8988T (cell line): ENCODE results near the gene CASP10.
A peak's percentile ranks its signal among the peaks of the same experiment; 100 is the strongest.
"Not testable (repeated sequence)": the region's sequence is repeated elsewhere in the genome, so short reads cannot be mapped to it uniquely, and the experiment has no call there.

Experiments
- DNase-seq: peaks from one replicate; pipeline ENCODE4 v3.0.0; 2011

CASP10 gene

DNA sequence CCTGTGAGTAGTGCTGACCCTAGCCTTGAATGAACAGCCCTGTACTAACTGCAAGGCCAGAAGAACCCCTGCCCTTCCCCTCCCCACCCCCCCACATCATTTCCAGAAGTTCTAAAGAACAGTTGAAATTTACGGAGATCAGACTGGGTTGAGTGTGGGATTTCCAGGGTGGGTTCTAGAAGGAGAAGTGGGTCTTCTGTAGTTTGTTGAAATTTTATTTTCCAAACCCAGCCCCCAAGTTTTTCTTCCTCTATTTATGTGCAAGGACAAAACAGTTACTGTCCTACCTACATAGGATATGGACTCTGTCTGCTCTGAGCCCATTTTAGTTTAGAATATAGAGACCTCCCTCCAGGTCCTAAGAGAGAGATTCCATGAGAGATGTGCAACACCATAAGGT lies 26.3 kb upstream of the CASP10 start:
- DNase-seq = no peak

DNA sequence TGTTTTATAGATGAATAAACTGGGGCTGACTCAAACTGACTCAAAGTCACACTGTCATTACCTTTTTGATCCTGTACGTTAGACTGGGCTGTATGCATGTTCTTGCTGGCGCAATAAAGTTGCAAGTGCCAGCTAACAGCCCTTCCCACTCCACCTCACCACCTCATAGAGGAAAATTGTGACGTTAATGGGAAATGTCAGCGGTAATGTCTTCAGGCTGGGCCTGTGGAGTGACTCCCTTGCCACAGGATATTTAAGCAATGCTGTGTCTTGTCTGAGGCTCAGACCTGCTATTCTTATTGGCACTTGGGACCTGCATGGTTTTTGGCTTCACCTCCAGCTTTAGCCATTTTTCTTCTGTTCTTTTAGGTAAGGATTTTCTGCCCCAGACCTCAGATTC lies 25.2 kb upstream of the CASP10 start:
- no peak for DNase-seq

DNA sequence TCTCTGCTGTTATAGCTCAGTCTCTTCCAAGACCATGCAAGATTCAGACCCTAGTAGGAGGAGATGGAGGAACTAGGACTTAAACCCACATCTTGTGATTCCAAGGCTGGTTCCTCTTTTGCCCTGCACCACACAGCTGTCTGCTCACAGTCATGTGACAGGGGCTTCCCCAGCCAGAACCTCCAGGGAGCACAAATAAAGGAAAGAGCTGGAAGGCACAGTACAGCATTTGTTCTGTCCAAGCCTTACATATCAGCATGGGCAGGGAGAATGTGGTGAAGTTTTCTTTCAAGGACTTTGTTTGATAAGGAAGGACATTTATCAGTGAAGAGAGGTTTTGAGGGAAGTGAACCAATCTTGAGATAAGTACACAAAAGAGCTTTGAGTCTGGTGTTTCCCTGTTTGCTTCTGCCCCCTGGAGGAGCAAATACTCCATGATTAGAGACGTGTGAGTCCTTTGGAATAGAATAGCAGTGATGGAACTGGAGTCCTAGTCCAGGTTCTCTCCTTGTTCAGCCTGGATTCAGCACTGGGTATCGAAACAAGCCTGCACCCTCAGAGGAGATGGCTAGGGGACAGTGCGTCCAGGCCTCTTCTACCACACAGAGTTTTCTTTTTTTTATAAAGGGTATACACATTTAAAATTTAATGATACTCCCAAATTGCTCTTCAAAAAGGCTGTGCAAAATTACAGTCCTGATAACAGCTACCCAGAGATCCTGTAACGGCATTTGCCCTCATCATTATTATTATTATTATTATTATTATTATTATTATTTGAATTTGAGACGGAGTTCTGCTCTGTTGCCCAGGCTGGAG lies 24.6 kb upstream of the CASP10 start:
- DNase-seq = peak; percentile 55

DNA sequence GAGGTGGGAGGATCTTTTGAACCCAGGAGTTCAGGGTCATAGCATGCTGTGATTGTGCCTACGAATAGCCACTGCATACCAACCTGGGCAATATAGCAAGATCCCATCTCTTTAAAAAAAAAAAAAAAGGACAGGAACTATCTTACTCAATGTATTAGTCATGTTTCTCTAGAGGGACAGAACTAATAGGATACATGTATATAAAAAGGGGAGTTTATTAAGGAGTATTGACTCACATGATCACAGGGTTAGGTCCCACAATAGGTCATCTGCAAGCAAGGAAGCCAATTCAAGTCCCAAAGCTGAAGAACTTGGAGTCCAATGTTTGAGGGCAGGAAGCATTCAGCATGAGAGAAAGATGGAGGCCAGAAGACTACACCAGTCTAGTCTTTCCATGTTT lies 18.8 kb upstream of the CASP10 start:
- DNase-seq = no peak

DNA sequence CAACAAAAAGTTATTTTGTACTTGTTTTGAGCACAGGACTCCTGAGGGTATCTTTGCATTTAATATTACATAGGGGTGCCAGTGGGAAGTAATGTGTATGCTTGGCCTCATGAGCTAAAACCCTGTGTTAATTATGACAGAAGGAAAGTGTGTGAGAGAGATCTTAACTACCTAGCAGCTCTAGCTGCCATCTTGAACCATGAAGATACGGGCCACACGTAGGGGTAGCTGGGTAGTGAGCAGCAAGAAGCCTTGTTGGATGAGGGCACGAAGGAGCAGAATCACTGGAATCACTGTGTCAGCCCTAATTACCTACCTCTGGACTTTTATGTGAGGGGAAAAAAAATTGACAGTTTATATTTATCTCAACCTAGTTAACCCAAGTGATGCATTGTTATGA lies 15.4 kb upstream of the CASP10 start:
- DNase-seq = no peak

DNA sequence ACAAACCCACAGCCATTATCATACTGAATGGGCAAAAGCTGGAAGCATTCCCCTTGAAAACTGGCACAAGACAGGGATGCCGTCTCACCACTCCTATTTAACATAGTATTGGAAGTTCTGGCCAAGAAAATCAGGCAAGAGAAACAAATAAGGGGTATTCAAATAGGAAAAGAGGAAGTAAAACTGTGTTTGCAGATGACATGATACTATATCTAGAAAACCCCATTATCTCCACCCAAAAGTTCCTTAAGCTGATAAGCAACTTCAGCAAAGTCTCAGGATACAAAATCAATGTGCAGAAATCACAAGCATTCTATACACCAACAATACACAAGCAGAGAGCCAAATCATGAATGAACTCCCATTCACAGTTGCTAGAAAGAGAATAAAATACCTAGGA lies 14.4 kb upstream of the CASP10 start:
- DNase-seq = not testable (repeated sequence)

DNA sequence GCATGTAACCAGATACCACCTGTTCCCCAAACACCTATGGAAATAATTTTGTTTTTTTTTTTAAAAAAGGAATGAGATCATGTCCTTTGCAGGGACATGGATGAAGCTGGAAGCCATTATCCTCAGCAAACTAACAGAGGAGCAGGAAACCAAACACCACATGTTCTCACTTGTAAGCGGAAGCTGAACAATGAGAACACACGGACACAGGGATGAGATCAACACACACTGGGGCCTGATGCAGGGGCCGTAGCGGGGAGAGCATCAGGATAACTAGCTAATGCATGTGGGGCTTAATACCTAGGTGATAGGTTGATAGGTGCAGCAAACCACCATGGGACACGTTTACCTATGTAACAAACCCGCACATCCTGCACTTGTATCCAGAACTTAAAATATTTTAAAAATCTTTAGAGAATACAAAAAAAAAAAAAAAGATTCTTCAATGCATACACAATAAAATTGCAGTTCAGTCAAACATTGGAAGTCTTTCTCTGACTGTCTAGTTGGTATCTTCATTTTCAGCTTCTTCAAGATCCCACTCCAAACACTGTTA lies 11.6 kb upstream of the CASP10 start:
- no peak for DNase-seq

DNA sequence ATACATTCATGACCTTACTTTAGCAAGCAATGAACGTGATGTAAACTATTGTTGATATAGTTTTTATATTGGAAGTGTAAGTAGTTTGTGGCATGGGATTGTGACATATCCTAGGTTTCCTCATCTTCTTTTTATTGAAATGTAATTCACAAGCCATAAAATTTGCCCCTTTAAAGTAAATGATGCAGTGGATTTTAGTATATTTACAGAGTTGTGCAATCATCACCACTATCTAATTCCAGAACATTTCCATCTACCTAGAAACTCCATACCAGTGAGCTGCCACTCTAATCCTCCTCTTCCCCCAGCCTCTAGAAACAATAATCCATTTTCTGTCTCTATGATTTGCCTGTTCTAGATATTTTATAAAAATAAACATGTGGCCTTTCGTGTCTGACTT lies 10.7 kb upstream of the CASP10 start:
- no peak for DNase-seq

DNA sequence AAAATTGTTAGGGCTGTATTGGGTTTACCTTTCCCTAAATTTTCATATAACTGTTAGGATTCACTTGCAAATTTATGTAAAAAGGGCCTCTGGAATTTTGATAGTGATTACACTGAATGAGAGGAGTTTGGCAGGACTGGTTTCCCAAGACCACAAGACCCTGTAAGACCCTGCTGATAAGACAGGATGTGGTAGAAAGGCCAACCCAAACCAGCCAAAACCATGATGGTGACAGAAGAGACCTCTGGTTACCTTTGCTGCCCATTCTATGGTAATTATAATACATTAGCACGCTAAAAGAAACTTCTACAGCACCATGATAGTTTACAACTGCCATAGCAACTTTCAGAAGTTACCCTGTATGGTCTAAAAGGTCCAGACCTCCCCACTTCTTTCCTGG lies 8.3 kb upstream of the CASP10 start:
- no peak for DNase-seq

DNA sequence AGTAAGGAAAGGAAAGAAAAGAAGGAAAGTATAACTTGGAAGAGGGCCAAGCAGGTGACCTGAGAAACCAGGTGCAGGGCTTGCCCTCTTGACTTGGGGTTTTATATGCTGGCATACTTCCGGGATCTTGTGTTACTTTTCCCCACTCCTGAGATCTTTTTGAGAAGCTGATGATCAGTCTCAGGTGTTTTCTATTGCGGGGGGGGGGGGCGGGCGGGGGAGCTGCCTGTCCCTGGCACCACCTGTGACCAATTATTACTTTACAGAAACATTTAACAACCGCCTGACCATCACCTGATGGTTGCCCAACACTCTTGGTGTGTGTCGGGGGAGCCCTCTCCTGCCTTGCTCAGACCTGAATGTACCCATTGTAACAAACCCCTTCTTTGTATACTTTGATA lies 6.9 kb upstream of the CASP10 start:
- DNase-seq = no peak

DNA sequence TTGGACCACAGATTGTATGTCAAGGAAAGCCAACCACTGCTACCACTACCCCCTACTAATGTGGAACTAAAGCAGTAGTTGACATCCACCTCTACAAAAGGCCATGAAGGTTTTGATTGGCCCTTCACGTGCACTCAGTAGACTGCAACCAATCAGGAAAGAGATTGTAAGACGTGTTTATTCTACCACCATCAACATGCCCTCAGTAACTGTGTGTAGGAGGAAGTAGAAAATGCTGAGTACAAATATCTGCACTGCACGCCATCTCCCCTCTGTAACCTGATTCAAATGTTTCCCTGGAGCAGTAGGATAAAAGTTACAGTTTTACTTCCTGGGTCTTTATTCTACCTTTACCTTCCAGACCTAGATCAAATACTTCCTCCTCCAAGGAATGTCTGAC lies 2.9 kb upstream of the CASP10 start:
- DNase-seq = no peak

DNA sequence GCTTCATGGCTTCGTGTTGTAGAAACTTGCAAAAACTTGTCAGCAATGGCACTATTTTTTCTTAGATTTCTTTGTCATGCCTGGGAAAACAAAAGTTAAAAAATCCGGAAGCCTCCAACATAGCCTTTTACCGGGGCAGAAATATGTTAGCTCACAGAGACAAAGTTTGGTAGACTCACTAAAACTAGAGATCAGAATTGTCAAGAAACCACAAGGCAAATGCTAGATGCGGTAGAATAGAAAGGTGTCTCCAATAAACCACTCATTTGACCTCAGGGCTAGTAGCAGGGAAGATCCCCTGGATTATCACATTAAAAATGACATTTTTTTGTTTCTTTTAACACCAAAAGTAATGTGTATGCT lies 405 bp downstream of the CASP10 start:
- no peak for DNase-seq

DNA sequence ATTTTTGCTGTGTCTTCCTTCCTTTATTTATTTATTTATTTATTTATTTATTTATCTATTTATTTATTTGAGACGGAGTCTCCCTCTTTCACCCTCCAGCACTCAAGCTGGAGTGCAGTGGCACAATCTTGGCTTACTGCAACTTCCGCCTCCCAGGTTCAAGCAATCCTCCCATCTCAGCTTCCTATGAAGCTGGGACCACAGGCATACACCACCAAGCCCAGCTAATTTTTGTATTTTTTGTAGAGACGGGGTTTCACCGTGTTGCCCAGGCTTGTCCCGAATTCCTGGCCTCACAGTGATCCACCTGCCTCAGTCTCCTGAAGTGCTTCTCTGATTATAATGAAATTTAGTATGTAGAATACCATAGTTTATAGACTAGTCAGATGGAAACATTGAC lies 894 bp downstream of the CASP10 start:
- not testable (repeated sequence) for DNase-seq

DNA sequence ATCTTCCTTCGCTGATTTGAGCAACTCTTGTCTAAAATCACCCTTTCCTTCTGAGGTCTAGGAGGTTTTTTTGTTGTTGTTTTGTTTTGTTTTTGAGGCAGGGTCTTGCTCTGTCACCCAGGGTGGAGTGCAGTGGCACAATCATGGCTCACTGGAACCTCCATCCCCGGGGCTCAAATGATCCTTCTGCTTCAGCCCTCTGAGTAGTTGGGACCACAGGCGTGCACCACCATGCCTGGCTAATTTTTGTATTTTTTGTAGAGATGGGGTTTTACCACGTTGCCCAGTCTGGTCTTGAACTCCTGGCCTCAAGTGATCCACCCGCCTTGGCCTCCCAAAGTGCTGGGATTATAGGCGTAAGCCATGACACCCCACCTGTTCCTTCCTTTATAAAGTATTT lies 1.3 kb downstream of the CASP10 start:
- DNase-seq = not testable (repeated sequence)

DNA sequence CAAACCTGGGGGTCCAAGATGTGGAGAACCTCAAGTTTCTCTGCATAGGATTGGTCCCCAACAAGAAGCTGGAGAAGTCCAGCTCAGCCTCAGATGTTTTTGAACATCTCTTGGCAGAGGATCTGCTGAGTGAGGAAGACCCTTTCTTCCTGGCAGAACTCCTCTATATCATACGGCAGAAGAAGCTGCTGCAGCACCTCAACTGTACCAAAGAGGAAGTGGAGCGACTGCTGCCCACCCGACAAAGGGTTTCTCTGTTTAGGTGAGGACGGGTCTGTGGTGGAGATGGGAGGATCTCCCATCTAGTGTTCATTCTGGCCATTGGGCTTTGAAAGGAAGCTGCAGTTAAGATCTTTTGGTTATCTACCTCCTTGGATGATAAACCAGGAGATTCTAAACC lies 2.9 kb downstream of the CASP10 start:
- no peak for DNase-seq

DNA sequence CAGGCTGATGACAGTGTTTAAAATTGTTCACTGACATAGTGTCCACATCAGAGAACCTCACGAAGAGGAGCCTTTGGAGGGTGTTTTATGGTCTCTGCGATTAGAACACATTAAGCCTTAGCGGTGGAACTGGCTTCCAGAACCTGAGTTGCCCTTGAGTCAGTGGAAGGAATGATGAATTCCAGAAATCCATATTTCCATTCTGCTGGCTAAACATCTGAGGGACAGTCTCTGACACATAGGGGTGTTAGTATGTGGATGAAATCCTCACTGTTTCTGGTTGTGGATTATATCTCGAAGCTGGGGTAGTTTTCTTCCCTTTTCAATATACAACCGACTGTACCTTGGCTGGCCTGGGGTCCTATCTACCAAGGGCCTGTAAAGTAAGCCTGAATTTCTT lies 4.0 kb downstream of the CASP10 start:
- no peak for DNase-seq

DNA sequence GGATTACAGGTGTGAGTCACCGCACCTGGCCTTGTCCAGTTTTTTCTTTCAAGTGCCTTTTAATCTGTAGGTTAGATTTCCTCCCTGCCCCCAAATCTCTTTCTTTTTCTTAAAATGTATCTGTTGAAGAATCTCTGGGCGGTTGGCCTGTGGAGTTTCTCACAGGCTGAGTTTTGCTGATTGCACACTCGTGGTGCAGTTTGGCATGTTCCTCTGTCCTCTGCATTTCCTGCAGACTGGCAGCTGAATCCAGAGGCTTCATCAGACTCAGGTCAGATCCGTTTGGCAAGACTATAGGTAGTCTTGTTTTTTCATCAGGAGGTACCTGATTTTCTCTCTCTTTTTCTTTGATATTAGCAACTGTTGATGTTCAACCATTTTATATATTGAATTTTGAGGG lies 5.5 kb downstream of the CASP10 start:
- no peak for DNase-seq

DNA sequence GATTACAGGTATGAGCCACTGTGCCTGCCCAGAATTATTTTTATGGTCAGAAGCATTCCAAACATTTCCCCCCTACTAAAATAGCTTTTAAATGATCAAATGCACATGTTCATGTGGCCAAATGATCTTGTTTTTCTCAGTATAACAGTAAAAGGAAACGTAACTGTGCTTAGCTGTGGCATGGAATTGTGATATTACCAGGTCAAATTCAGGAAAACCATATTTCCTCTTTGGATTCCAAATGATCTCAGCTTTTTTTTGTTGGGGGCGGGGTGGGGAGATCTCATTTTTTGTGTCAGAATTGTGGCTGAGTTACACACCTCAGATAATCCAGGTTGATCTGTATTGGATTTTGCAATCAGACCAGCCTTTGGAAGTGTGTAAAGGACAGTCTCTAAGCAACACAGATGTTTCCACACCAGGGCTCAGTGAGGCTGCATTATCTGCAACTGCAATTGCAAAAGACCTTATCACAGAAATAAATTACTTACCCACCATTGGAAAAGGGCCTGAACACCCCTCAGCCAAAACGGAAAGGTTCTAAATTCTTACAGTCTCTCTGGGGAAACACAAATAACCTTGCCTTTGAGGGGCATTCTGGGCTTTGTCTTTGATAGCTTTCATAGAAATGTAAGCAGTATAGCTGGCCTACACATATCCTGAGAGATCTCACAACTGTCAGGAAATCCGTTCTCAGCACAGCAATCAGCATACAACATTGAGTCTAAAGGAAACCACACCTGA lies 8.4 kb downstream of the CASP10 start:
- DNase-seq = no peak

DNA sequence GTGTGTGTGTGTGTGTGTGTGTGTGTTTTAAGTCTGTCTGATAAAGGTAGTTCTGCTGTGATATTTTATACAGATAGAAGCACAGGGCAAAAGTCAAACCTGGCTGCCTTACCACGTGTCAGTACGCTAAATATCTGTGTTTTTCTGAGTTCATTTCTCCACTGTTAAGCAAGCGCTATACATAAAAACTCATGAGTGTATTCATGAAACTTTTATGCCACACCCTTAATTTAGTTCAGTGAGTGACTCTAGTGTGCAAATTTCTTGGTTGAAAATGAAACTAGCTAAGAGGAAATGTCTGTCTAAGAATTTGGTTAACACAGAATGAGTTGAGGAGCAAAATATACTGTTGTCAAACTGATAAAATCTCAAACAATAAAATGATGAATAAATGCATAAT lies 11.2 kb downstream of the CASP10 start:
- DNase-seq = no peak

DNA sequence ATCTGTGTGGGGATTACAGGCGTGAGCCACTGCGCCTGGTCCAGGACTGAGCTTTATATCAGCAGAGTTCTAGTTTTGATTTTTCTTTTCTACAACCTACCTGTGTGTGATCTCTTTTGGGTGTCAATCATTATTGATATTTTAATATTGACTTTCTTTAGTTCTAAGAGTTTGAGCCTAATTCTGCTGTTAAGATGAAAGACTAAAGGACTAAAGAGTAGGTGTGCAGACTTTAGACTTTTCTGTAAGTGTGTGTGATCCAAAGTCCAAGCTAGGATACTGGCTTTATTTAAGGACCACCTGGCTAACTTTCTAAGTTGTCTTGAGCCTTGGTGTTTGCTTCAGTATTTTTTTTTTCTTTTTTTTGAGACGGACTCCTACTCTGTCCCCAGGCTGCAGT lies 12.4 kb downstream of the CASP10 start:
- no peak for DNase-seq

DNA sequence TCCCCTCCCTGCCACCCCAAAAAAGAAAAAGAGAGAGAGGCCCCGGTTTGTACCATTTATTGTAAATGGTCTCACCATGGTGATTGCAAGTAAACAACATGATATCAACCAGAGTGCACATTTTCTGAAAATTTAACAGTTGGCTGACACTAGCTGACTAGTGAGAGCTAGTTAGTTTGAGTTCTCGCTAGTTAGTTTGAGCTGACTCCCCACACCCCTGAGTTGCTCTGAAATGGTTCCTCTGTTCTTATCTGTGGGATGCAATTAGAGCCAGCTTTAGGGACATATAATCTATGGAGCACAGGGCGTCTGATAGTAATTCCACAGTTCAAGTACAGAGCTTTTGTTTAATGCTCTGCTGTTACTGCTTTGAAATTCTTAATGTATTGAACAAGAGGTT lies 13.1 kb downstream of the CASP10 start:
- DNase-seq = no peak

DNA sequence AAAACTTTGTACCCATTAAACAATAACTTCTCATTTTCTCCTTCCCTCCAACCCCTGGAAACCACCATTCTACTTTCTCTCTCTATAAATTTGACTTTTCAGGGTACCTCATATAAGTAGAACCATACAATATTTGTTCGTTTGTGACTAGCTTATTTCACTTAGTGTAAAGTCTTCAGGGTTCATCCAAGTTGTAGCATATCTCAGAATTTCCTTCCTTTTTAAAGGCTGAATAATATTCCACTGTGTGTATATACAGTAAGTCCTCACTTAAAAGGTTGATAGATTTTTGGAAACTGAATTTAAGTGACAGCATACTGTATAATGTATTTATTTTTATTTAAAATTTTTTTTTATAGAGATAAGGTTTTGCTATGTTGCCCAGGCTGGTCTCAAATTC lies 13.9 kb downstream of the CASP10 start:
- no peak for DNase-seq

DNA sequence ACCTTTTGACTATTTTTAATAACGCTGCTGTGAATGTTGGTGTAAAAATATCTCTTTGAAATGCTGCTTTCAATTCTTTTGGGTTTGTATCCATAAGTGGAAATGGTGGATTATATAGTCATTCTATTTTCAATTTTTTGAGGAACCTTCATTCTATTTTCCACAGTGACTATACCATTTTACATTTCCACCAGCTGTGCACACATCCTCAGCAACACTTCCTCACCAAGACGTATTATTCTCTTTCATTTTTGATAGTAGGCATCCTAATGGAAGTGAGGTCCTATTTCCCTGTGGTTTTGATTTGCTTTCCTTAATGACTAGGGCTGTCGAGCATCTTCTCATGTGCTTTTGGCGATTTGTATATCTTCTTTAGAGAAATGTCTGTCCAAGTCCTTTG lies 14.8 kb downstream of the CASP10 start:
- DNase-seq = no peak

DNA sequence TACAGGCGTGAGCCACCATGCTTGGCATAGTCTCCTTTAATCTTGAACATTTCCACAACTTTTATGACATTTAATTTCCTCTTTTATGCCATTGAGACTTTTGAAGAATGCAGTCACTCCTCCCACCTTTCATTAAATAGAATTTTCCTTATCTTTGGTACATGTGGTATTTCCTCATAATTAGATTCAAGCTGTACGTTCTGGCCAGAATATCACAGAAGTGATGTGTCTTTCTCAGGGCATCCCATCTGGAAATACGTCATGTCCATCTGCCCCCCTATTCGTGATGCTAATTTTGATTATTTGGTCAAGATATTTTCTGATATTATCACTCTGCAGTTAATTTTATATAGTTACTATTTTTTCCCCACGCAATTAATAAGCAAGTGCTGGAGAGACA lies 16.9 kb downstream of the CASP10 start:
- no peak for DNase-seq

DNA sequence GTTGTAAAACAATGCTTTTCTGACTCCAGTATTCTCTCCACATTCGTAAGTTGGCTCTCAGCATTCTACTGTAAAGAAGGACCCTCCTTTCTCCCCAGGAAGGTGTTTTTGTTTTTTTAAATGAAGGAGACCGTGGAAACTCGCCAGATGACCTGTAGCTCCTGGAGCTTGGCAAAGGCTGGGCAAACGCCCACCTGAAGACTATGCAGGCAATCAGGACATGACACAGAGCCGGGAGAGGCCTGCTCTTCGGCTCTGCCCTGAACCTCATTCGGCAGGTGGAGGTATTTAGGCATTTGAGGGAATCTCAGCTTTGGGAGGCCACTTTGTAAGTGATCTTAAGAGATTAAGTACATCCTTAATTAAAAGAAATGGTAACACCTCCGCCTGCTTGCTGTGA lies 17.4 kb downstream of the CASP10 start:
- no peak for DNase-seq
